Cardiac septum (tissue), 1 donor: ENCODE measurements around the gene KRT6B. TPM values are rescaled to one million over a fixed set of nuclear protein-coding genes. Genes with fewer than 3 reads are reported as not detected.

ENCODE experiments used
- total RNA-seq: library from RNA; stranded (reverse); fragmentation: NEBNext Ultra II Directional; extraction: Animal tissue kit (Norgen Biotek cat#: 25700); gene quantifications from one replicate; pipeline ENCODE4 v1.2.1, GENCODE V29; 2021
- donor health status: DM: no; HTN: no; CAD: no.

KRT6B gene
- total RNA-seq, 1 donor from 2014 or later = not detected

Other genes starting within 250 kb of the KRT6B start
- gene KRT7, start 218.9 kb downstream of the KRT6B start, total RNA-seq = 1.2 TPM
- gene KRT86, start 177.5 kb downstream of the KRT6B start, total RNA-seq = not detected
- not detected for gene KRT81, start 160.6 kb downstream of the KRT6B start, total RNA-seq
- gene KRT83, start 130.7 kb downstream of the KRT6B start, total RNA-seq = not detected
- not detected for gene KRT85, start 84.7 kb downstream of the KRT6B start, total RNA-seq
- not detected for gene KRT84, start 66.5 kb downstream of the KRT6B start, total RNA-seq
- not detected for gene KRT82, start 45.8 kb downstream of the KRT6B start, total RNA-seq
- gene KRT75, start 17.8 kb downstream of the KRT6B start, total RNA-seq = not detected
- gene KRT6C, start 21.7 kb upstream of the KRT6B start, total RNA-seq = not detected
- gene KRT6A, start 41.1 kb upstream of the KRT6B start, total RNA-seq = not detected
- not detected for gene KRT5, start 68.2 kb upstream of the KRT6B start, total RNA-seq
- not detected for gene KRT71, start 101.0 kb upstream of the KRT6B start, total RNA-seq
- gene KRT74, start 121.7 kb upstream of the KRT6B start, total RNA-seq = not detected
- not detected for gene KRT72, start 149.3 kb upstream of the KRT6B start, total RNA-seq
- gene KRT73, start 166.4 kb upstream of the KRT6B start, total RNA-seq = not detected
- not detected for gene KRT2, start 200.1 kb upstream of the KRT6B start, total RNA-seq
- not detected for gene KRT1, start 228.3 kb upstream of the KRT6B start, total RNA-seq